ENCODE data around the gene FJX1. TPM values are rescaled to one million over a fixed set of nuclear protein-coding genes. Genes with fewer than 3 reads are reported as not detected.

The FJX1 gene
- total RNA-seq, 1 experiment from 2014 or later = 71.4 TPM

- no peak for ATAC-seq
- no peaks in the 10 kb centered on the region for H3K9me3 ChIP-seq (ENCODE audit: low read length)
- H3K36me3 ChIP-seq (ENCODE audit: low read depth, low read length) = no peaks in the 10 kb centered on the region
- H3K4me3 ChIP-seq (ENCODE audit: low read length) = no peak overlapping the region
- peaks cover 7% of the 10 kb centered on the region for H4K20me1 ChIP-seq (ENCODE audit: low read length)
- no peak overlapping the region for H3K9ac ChIP-seq (ENCODE audit: low read length)
- H2AFZ ChIP-seq (ENCODE audit: low read length) = no peak overlapping the region
- TF ChIP-seq, protein P1, sequence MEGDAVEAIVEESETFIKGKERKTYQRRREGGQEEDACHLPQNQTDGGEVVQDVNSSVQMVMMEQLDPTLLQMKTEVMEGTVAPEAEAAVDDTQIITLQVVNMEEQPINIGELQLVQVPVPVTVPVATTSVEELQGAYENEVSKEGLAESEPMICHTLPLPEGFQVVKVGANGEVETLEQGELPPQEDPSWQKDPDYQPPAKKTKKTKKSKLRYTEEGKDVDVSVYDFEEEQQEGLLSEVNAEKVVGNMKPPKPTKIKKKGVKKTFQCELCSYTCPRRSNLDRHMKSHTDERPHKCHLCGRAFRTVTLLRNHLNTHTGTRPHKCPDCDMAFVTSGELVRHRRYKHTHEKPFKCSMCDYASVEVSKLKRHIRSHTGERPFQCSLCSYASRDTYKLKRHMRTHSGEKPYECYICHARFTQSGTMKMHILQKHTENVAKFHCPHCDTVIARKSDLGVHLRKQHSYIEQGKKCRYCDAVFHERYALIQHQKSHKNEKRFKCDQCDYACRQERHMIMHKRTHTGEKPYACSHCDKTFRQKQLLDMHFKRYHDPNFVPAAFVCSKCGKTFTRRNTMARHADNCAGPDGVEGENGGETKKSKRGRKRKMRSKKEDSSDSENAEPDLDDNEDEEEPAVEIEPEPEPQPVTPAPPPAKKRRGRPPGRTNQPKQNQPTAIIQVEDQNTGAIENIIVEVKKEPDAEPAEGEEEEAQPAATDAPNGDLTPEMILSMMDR (conservative IDR thresholded peaks at IDR 0.05; ENCODE audit: low read depth, low read length) = no peak
- TF ChIP-seq EZH2 (IDR thresholded peaks at IDR 0.05; ENCODE audit: low read length, unreplicated experiment) (no peak), EZH2phosphoT487 (IDR thresholded peaks at IDR 0.05; ENCODE audit: borderline replicate concordance, low read length) (no peak)
- H3K27me3 ChIP-seq (ENCODE audit: low read length) = no peaks in the 10 kb centered on the region
- H3K79me2 ChIP-seq (ENCODE audit: low read length) = peaks cover 27% of the 10 kb centered on the region
- BruUV-seq (replicated peaks) = no TSS peak
- no peaks in the 10 kb centered on the region for H3F3A ChIP-seq (ENCODE audit: low read length, unreplicated experiment)
- no peaks in the 10 kb centered on the region for H3K9me2 ChIP-seq (replicated peaks; ENCODE audit: low read length)
- POLR2A ChIA-PET (ENCODE audit: unreplicated experiment) = no interaction called here
- H3K4me2 ChIP-seq (ENCODE audit: low read length) = no peak overlapping the region
- CTCF ChIA-PET = interaction anchor here (1.2 kb wide), 1 partner anchor 197 kb away, joined by 4 read pairs; no protein-coding TSS in a partner anchor
- H3K4me1 ChIP-seq (ENCODE audit: insufficient read depth, low read length) = peaks cover 49% of the 10 kb centered on the region
- intact Hi-C loops (cut with micrococcal nuclease) = loop anchor here (5.0 kb wide), 1 partner anchor 328 kb away; no protein-coding TSS in a partner anchor
- H3K27ac ChIP-seq (ENCODE audit: low read length) = no peak overlapping the region
- DNase-seq = no peak
Measured at GRCh38 chr11:35624781-35625180, 6.5 kb downstream of the FJX1 start.

GRCh38 chr11:35626501-35626900, 8.2 kb downstream of the FJX1 start:
- no peaks in the 10 kb centered on the region for H3F3A ChIP-seq (ENCODE audit: low read length, unreplicated experiment)
- no TSS peak for BruUV-seq (replicated peaks)
- POLR2A ChIA-PET (ENCODE audit: unreplicated experiment) = no interaction called here
- H3K9me2 ChIP-seq (replicated peaks; ENCODE audit: low read length) = no peaks in the 10 kb centered on the region
- no peak overlapping the region for H3K9ac ChIP-seq (ENCODE audit: low read length)
- peaks cover 10% of the 10 kb centered on the region for H3K79me2 ChIP-seq (ENCODE audit: low read length)
- H3K36me3 ChIP-seq (ENCODE audit: low read depth, low read length) = no peaks in the 10 kb centered on the region
- H2AFZ ChIP-seq (ENCODE audit: low read length) = no peak overlapping the region
- no peak overlapping the region for H3K27ac ChIP-seq (ENCODE audit: low read length)
- H4K20me1 ChIP-seq (ENCODE audit: low read length) = no peaks in the 10 kb centered on the region
- peaks cover 50% of the 10 kb centered on the region for H3K4me1 ChIP-seq (ENCODE audit: insufficient read depth, low read length)
- no peak overlapping the region for H3K4me2 ChIP-seq (ENCODE audit: low read length)
- CTCF ChIA-PET = no interaction called here
- H3K27me3 ChIP-seq (ENCODE audit: low read length) = no peaks in the 10 kb centered on the region
- no peak for DNase-seq
- intact Hi-C loops (cut with micrococcal nuclease) = no loop called here
- no peak overlapping the region for H3K4me3 ChIP-seq (ENCODE audit: low read length)
- TF ChIP-seq, protein P1 (conservative IDR thresholded peaks at IDR 0.05; ENCODE audit: low read depth, low read length) = no peak
- TF ChIP-seq EZH2 (IDR thresholded peaks at IDR 0.05; ENCODE audit: low read length, unreplicated experiment) (no peak), EZH2phosphoT487 (IDR thresholded peaks at IDR 0.05; ENCODE audit: borderline replicate concordance, low read length) (no peak)
- no peak for ATAC-seq
- no peaks in the 10 kb centered on the region for H3K9me3 ChIP-seq (ENCODE audit: low read length)

GRCh38 chr11:35629511-35629910, 11.3 kb downstream of the FJX1 start:
- no TSS peak for BruUV-seq (replicated peaks)
- Histone ChIP-seq H3K79me2 (ENCODE audit: low read length) (no peaks in the 10 kb centered on the region), H3K36me3 (ENCODE audit: low read depth, low read length) (no peaks in the 10 kb centered on the region), H4K20me1 (ENCODE audit: low read length) (no peaks in the 10 kb centered on the region), H3K4me3 (ENCODE audit: low read length) (no peak overlapping the region), H3K4me2 (ENCODE audit: low read length) (peak overlapping the region; percentile 36), H3K9ac (ENCODE audit: low read length) (no peak overlapping the region), H3K9me3 (ENCODE audit: low read length) (no peaks in the 10 kb centered on the region), H3K27me3 (ENCODE audit: low read length) (no peaks in the 10 kb centered on the region), H3K9me2 (replicated peaks; ENCODE audit: low read length) (no peaks in the 10 kb centered on the region), H3F3A (ENCODE audit: low read length, unreplicated experiment) (no peaks in the 10 kb centered on the region), H3K4me1 (ENCODE audit: insufficient read depth, low read length) (peaks cover 21% of the 10 kb centered on the region), H3K27ac (ENCODE audit: low read length) (peak overlapping the region; percentile 27), H2AFZ (ENCODE audit: low read length) (no peak overlapping the region)
- TF ChIP-seq EZH2phosphoT487 (IDR thresholded peaks at IDR 0.05; ENCODE audit: borderline replicate concordance, low read length) = no peak
- TF ChIP-seq EZH2 (IDR thresholded peaks at IDR 0.05; ENCODE audit: low read length, unreplicated experiment) = no peak
- TF ChIP-seq, protein P1 (conservative IDR thresholded peaks at IDR 0.05; ENCODE audit: low read depth, low read length) = no peak
- ATAC-seq (peak; percentile 6), DNase-seq (no peak)
- POLR2A ChIA-PET (ENCODE audit: unreplicated experiment) = interaction anchor here (0.6 kb wide), 1 partner anchor 8 kb away, joined by 4 read pairs; no protein-coding TSS in a partner anchor
- intact Hi-C loops (cut with micrococcal nuclease) = no loop called here
- CTCF ChIA-PET = interaction anchor here (0.7 kb wide), 2 partner anchors 193 to 352 kb away, joined by 3 read pairs; no protein-coding TSS in a partner anchor

All from PC-3 (cell line).